IMR-90 (cell line): ENCODE measurements around the gene SELENOH. TPM values are rescaled to one million over a fixed set of nuclear protein-coding genes. Genes with fewer than 3 reads are reported as not detected.

Source experiments
- ATAC-seq: fragments of 200-7000 bp; cut with Tn5 transposase; 2 replicates; pipeline ENCODE4 v1.9.1; 2020; ENCODE audit warnings: low read depth, mild to moderate bottlenecking, moderate library complexity
- BruUV-seq: library from RNA; stranded (reverse); fragments of 400-500 nt; replicated peaks from 2 replicates; lab custom pipeline; 2021; lab: Mats Ljungman, UMichigan
- CTCF ChIA-PET: fragments of 300-600 bp; formaldehyde crosslinking; extraction: SDS; loops from one replicate; lab custom pipeline; 2021; ENCODE audit warnings: antibody characterized with exemption; lab: Yijun Ruan, JAX
- POLR2A ChIA-PET: fragments of 300-600 bp; sonication (Branson Sonifier 250); formaldehyde crosslinking; loops from one replicate; lab custom pipeline; 2022; ENCODE audit warnings: antibody characterized with exemption; ENCODE audit not compliant: unreplicated experiment; lab: Charles Lee
- DNase-seq: peaks from one replicate; pipeline ENCODE4 v3.0.0; 2013
- H2AFZ ChIP-seq: replicated peaks from 2 replicates; pipeline ENCODE3; 2013; ENCODE audit warnings: low read length, mild to moderate bottlenecking; ENCODE audit not compliant: poor library complexity
- H2AK5ac ChIP-seq: 2 replicates; pipeline ENCODE4 v1.6.1; 2013; ENCODE audit warnings: low read depth, low read length, inconsistent platforms
- H2AK9ac ChIP-seq: replicated peaks from 2 replicates; pipeline ENCODE3; 2013; ENCODE audit warnings: mild to moderate bottlenecking, low read depth, low read length, moderate library complexity; ENCODE audit not compliant: poor library complexity
- H2BK120ac ChIP-seq: 2 replicates; pipeline ENCODE4 v1.6.1; 2013; ENCODE audit warnings: low read depth, low read length, inconsistent platforms
- H2BK15ac ChIP-seq: 3 replicates; pipeline ENCODE4 v1.6.1; 2013; ENCODE audit warnings: low read depth, low read length, inconsistent platforms
- H2BK20ac ChIP-seq: 2 replicates; pipeline ENCODE4 v1.6.1; 2013; ENCODE audit warnings: low read depth, mild to moderate bottlenecking, inconsistent platforms, low read length, moderate library complexity
- H2BK5ac ChIP-seq: 2 replicates; pipeline ENCODE4 v1.6.1; 2013; ENCODE audit warnings: mild to moderate bottlenecking, low read depth, low read length, inconsistent platforms; ENCODE audit not compliant: poor library complexity, severe bottlenecking
- H3K14ac ChIP-seq: replicated peaks from 2 replicates; pipeline ENCODE4 v1.6.1; 2013; ENCODE audit warnings: low read depth, low read length, inconsistent platforms
- H3K18ac ChIP-seq: 2 replicates; pipeline ENCODE4 v1.6.1; 2013; ENCODE audit warnings: low read depth, low read length, control low read depth
- H3K23ac ChIP-seq: 2 replicates; pipeline ENCODE4 v1.6.1; 2013; ENCODE audit warnings: low read depth, low read length, inconsistent platforms
- H3K27ac ChIP-seq: 2 replicates; pipeline ENCODE4 v1.5.1; 2013; ENCODE audit warnings: mild to moderate bottlenecking, control low read depth, low read length; ENCODE audit not compliant: insufficient read depth
- H3K27me3 ChIP-seq: 2 replicates; pipeline ENCODE4 v1.6.1; 2013; ENCODE audit warnings: low read length; ENCODE audit not compliant: control insufficient read depth, insufficient read depth
- H3K36me3 ChIP-seq: 2 replicates; pipeline ENCODE4 v1.6.1; 2013; ENCODE audit warnings: low read length, mixed read lengths; ENCODE audit not compliant: control insufficient read depth, insufficient read depth
- H3K4ac ChIP-seq: 2 replicates; pipeline ENCODE4 v1.6.1; 2013; ENCODE audit warnings: low read depth, low read length, inconsistent platforms
- H3K4me1 ChIP-seq: 2 replicates; pipeline ENCODE4 v1.6.1; 2013; ENCODE audit warnings: low read length, mixed read lengths; ENCODE audit not compliant: control insufficient read depth, insufficient read depth
- H3K4me2 ChIP-seq: 2 replicates; pipeline ENCODE4 v1.6.1; 2013; ENCODE audit warnings: low read depth, mild to moderate bottlenecking, control low read depth, low read length, moderate library complexity
- H3K4me3 ChIP-seq: 2 replicates; pipeline ENCODE4 v1.5.1; 2013; ENCODE audit warnings: low read depth, mild to moderate bottlenecking, control low read depth, low read length, moderate library complexity; ENCODE audit not compliant: insufficient read depth
- H3K56ac ChIP-seq: 2 replicates; pipeline ENCODE4 v1.6.1; 2013; ENCODE audit warnings: low read length, inconsistent platforms; ENCODE audit not compliant: insufficient read depth; ENCODE audit errors: extremely low read depth
- H3K79me1 ChIP-seq, 2 experiments: 2 replicates each; pipeline ENCODE4 v1.6.1; 2013; ENCODE audit warnings: low read length in 2 of 2, inconsistent platforms in 1 of 2, low read depth in 1 of 2
- H3K9ac ChIP-seq: 2 replicates; pipeline ENCODE4 v1.6.1; 2013; ENCODE audit warnings: low read depth, low read length, control low read depth
- H3K9me1 ChIP-seq: 2 replicates; pipeline ENCODE4 v1.6.1; 2013; ENCODE audit warnings: low read length, inconsistent platforms; ENCODE audit not compliant: insufficient read depth
- H3K9me3 ChIP-seq: 2 replicates; pipeline ENCODE4 v1.6.1; 2013; ENCODE audit warnings: low read length; ENCODE audit not compliant: control insufficient read depth, insufficient read depth
- H4K20me1 ChIP-seq: 2 replicates; pipeline ENCODE4 v1.6.1; 2013; ENCODE audit warnings: low read length, inconsistent platforms; ENCODE audit not compliant: insufficient read depth
- H4K5ac ChIP-seq: 2 replicates; pipeline ENCODE4 v1.6.1; 2013; ENCODE audit warnings: mild to moderate bottlenecking, low read depth, low read length, control low read depth
- H4K8ac ChIP-seq, 2 experiments: 2 replicates each; pipeline ENCODE4 v1.6.1; 2013; ENCODE audit warnings: low read depth in 2 of 2, low read length in 2 of 2, control low read depth in 1 of 2, inconsistent platforms in 1 of 2
- H4K91ac ChIP-seq: 2 replicates; pipeline ENCODE4 v1.6.1; 2013; ENCODE audit warnings: low read depth, low read length, inconsistent platforms; ENCODE audit not compliant: insufficient read depth
- CEBPB ChIP-seq: IDR thresholded peaks from 2 replicates; pipeline ENCODE4 v1.6.1; 2012; ENCODE audit warnings: low read depth, low read length, improper control_type of control experiment
- CHD1 ChIP-seq: IDR thresholded peaks from 2 replicates; pipeline ENCODE4 v1.6.1; 2012; ENCODE audit warnings: low read depth, low read length, improper control_type of control experiment
- MAZ ChIP-seq: IDR thresholded peaks from 2 replicates; pipeline ENCODE4 v1.6.1; 2012; ENCODE audit warnings: low read depth, mild to moderate bottlenecking, low read length, improper control_type of control experiment, moderate library complexity, borderline replicate concordance
- NFE2L2 ChIP-seq: fragments of 150-350 bp; IDR thresholded peaks from 2 replicates; pipeline ENCODE4 v1.6.1; 2016; ENCODE audit warnings: low read depth, mild to moderate bottlenecking, low read length
- POLR2A ChIP-seq: IDR thresholded peaks from 2 replicates; pipeline ENCODE4 v1.6.1; 2012; ENCODE audit warnings: mild to moderate bottlenecking, low read depth, low read length
- RAD21 ChIP-seq: IDR thresholded peaks from 2 replicates; pipeline ENCODE4 v1.6.1; 2012; ENCODE audit warnings: low read length, improper control_type of control experiment
- RCOR1 ChIP-seq: IDR thresholded peaks from 2 replicates; pipeline ENCODE4 v1.6.1; 2012; ENCODE audit warnings: mild to moderate bottlenecking, low read length, improper control_type of control experiment; ENCODE audit not compliant: insufficient replicate concordance
- RFX5 ChIP-seq: IDR thresholded peaks from 2 replicates; pipeline ENCODE4 v1.8.0; 2012; ENCODE audit warnings: low read depth, mild to moderate bottlenecking, low read length, moderate library complexity
- SMC3 ChIP-seq: fragments of 150-350 bp; IDR thresholded peaks from 2 replicates; pipeline ENCODE4 v1.6.1; 2016; ENCODE audit warnings: low read depth, mild to moderate bottlenecking, antibody characterized with exemption, low read length, moderate library complexity
- WGBS, 2 experiments: methylation state at CpG; one replicate each; pipeline versions ENCODE4 v1.1.5 to v1.1.7; 2013; ENCODE audit warnings: missing lambda C conversion rate in 2 of 2; ENCODE audit not compliant: insufficient read length in 1 of 2; ENCODE audit errors: extremely low coverage in 2 of 2; 5-methylcytosine and 5-hydroxymethylcytosine counted together
- dilution Hi-C: fragments of 300-500 bp; cut with HindIII; formaldehyde crosslinking; loops from one replicate; pipeline ENCODE4 v1.14.3; 2018; ENCODE audit warnings: low sequenced_read_pairs; ENCODE audit not compliant: unreplicated experiment
- in situ Hi-C: fragments of 300-500 bp; cut with MboI; formaldehyde crosslinking; loops from 3 replicates; pipeline ENCODE4 v1.14.3; 2019; ENCODE audit warnings: low sequenced_read_pairs, inconsistent platforms, mixed read lengths
- intact Hi-C: fragments of 100-400 bp; cut with micrococcal nuclease; formaldehyde crosslinking; loops from 2 replicates; pipeline ENCODE4 v1.10.0; 2022
- polyA plus RNA-seq, 3 experiments: library from polyadenylated mRNA; depleted of rRNA; stranded (reverse); fragments of >200 nt; gene quantifications; 2 replicates each; pipeline ENCODE4 v1.2.3, GENCODE V29; 2012; ENCODE audit warnings: low replicate concordance in 1 of 3
- total RNA-seq: library from RNA; depleted of rRNA; stranded (reverse); fragments of >200 nt; gene quantifications from 2 replicates; pipeline ENCODE4 v1.2.3, GENCODE V29; 2012
- TF ChIP-seq, protein P1 (sequence below): conservative IDR thresholded peaks from 2 replicates; pipeline ENCODE4 v1.5.1; 2012; ENCODE audit warnings: mild to moderate bottlenecking, low read depth, low read length, improper control_type of control experiment
- TF ChIP-seq, protein P2 (sequence below): fragments of 150-350 bp; IDR thresholded peaks from 2 replicates; pipeline ENCODE4 v1.6.1; 2017; ENCODE audit warnings: mild to moderate bottlenecking, antibody characterized with exemption, low read length, low read depth
- TF ChIP-seq, protein P3 (sequence below): fragments of 150-350 bp; IDR thresholded peaks from 2 replicates; pipeline ENCODE4 v1.6.1; 2016; ENCODE audit warnings: low read depth, mild to moderate bottlenecking, low read length, moderate library complexity, borderline replicate concordance

SELENOH gene
- total and polyA plus RNA-seq, 2 of the 4 experiments (the other 2 are of a cell fraction): 40.3 to 107 TPM

DNA sequence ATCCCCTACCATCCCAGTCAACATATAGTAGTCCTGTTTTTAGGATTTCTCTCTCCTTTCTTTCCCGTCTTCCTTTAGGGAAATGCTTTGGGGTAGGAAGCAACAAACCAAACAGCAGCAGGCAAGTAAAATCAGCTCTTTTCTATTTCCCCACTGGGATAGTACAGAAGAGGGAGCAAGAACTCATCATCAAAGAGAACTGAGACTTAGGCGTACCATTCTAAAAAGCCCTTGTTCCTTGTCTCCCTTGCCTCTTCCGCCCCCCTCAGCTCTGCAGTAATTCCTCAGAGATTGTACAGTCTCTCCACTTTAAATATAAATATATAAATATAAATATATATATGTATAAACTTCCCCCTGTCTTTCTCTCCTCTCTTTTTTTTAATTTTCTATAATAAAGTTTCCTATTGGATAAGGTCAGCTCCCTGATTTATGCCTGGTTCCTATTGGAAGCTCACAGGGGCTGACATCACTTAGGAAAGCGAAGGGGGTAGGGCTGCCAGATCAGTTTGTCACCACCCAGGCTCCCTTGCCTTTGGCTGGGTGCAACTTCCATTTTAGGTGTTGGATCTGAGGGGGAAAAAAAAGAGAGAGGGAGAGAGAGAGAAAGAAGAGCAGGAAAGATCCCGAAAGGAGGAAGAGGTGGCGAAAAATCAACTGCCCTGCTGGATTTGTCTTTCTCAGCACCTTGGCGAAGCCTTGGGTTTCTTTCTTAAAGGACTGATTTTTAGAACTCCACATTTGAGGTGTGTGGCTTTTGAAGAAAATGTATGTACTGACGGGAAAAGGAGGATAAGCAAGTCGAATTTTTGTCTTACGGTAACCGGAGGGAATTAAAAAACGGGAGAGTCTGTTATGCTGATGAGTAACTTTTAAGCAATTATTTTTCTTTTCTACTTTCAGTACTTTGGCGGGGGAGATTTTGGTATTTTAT lies 20.3 kb downstream of the SELENOH start, which contains the start of gene CTNND1:
CTNND1 (plus strand) TSS at position 502 of the 934 bp plus-strand sequence. CDS start 29,677 bp downstream, outside the sequence.
- Histone ChIP-seq H4K91ac (peak within 1 kb of the TSS; percentile 93), H3K9ac (peak within 1 kb of the TSS; percentile 100), H3K27me3 (no peaks in the 10 kb centered on the region), H2BK120ac (peak within 1 kb of the TSS; percentile 88), H4K20me1 (peaks cover 32% of the 10 kb centered on the region), H4K8ac (peak within 1 kb of the TSS; percentile 98 to 100), H3K9me1 (0 out of 2 replicates have a peak, but pooled peaks cover 6% of the 10 kb centered on the region), H3K4me3 (peak within 1 kb of the TSS; percentile 99), H3K79me1 (peaks cover 0 to 22% of the 10 kb centered on the region in 2 experiments; a peak in 2 of 4 replicates), H3K56ac (peak within 1 kb of the TSS; percentile 100), H3K27ac (peak within 1 kb of the TSS; percentile 100), H3K4me1 (peaks cover 8% of the 10 kb centered on the region), H2BK15ac (peak within 1 kb of the TSS; percentile 95), H2BK20ac (peak within 1 kb of the TSS; percentile 75), H2BK5ac (peak within 1 kb of the TSS; percentile 99), H2AK5ac (peak within 1 kb of the TSS; percentile 85), H4K5ac (peak within 1 kb of the TSS; percentile 99), H3K36me3 (peaks cover 2% of the 10 kb centered on the region; the same call in 1 of the 2 replicates), H3K4ac (peak within 1 kb of the TSS; percentile 96), H2AK9ac (peak within 1 kb of the TSS; percentile 91), H2AFZ (peak within 1 kb of the TSS; percentile 91), H3K9me3 (no peaks in the 10 kb centered on the region), H3K18ac (peak within 1 kb of the TSS; percentile 99), H3K23ac (peak within 1 kb of the TSS; percentile 94), H3K4me2 (peak within 1 kb of the TSS; percentile 99), H3K14ac (peak within 1 kb of the TSS; percentile 98)
- CTCF ChIA-PET: interaction anchor here (0.6 to 1.9 kb wide), 7 partner anchors 10 to 762 kb away, joined by 3 to 10 read pairs (median 4); partner anchors contain the start of gene BTBD18
- in situ Hi-C loops (no loop called here), dilution Hi-C loops (no loop called here), intact Hi-C loops (loop anchor here (1.0 to 5.0 kb wide), 5 partner anchors 15 to 751 kb away; no protein-coding TSS in a partner anchor)
- ATAC-seq: peak; percentile 96
- BruUV-seq: no TSS peak
- 0% methylated on average over 2 of the region's 13 CpGs; no CpG with 5 or more reads in 1 of the 2 experiments for WGBS, 2 experiments
- DNase-seq: peak; percentile 98
- POLR2A ChIA-PET: interaction anchor here (0.5 to 1.3 kb wide), 10 partner anchors 10 to 494 kb away, joined by 3 to 6 read pairs (median 3); partner anchors contain the start of genes BTBD18 and SELENOH
- TF ChIP-seq MAZ (peak; percentile 52; the same call in 1 of the 2 replicates), CEBPB (peak; percentile 34; the same call in 1 of the 2 replicates), CHD1 (peak; percentile 28; the same call in 1 of the 2 replicates), SMC3 (0 out of 2 replicates have a peak, but pooled peaks have one; percentile 1), RFX5 (no peak), RCOR1 (no peak), NFE2L2 (no peak), RAD21 (no peak), POLR2A (peak; percentile 84; the same call in 1 of the 2 replicates)
- TF ChIP-seq, protein P1, sequence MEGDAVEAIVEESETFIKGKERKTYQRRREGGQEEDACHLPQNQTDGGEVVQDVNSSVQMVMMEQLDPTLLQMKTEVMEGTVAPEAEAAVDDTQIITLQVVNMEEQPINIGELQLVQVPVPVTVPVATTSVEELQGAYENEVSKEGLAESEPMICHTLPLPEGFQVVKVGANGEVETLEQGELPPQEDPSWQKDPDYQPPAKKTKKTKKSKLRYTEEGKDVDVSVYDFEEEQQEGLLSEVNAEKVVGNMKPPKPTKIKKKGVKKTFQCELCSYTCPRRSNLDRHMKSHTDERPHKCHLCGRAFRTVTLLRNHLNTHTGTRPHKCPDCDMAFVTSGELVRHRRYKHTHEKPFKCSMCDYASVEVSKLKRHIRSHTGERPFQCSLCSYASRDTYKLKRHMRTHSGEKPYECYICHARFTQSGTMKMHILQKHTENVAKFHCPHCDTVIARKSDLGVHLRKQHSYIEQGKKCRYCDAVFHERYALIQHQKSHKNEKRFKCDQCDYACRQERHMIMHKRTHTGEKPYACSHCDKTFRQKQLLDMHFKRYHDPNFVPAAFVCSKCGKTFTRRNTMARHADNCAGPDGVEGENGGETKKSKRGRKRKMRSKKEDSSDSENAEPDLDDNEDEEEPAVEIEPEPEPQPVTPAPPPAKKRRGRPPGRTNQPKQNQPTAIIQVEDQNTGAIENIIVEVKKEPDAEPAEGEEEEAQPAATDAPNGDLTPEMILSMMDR: no peak
- TF ChIP-seq, protein P2, sequence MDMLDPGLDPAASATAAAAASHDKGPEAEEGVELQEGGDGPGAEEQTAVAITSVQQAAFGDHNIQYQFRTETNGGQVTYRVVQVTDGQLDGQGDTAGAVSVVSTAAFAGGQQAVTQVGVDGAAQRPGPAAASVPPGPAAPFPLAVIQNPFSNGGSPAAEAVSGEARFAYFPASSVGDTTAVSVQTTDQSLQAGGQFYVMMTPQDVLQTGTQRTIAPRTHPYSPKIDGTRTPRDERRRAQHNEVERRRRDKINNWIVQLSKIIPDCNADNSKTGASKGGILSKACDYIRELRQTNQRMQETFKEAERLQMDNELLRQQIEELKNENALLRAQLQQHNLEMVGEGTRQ: no peak
- TF ChIP-seq, protein P3, sequence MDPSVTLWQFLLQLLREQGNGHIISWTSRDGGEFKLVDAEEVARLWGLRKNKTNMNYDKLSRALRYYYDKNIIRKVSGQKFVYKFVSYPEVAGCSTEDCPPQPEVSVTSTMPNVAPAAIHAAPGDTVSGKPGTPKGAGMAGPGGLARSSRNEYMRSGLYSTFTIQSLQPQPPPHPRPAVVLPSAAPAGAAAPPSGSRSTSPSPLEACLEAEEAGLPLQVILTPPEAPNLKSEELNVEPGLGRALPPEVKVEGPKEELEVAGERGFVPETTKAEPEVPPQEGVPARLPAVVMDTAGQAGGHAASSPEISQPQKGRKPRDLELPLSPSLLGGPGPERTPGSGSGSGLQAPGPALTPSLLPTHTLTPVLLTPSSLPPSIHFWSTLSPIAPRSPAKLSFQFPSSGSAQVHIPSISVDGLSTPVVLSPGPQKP: no peak
